Liver (tissue), 9 donors: ENCODE results near the gene CBX8. TPM values are rescaled to one million over a fixed set of nuclear protein-coding genes. Genes with fewer than 3 reads are reported as not detected.

Experiments
- DNase-seq: peaks from one replicate; pipeline ENCODE4 v3.0.0-alpha.2; 2017; ENCODE audit warnings: low spot score
- H3K27ac ChIP-seq, 2 donors: one replicate each; pipeline ENCODE4 v1.7.0; 2013; ENCODE audit warnings: inconsistent platforms in 2 of 2, low read length in 2 of 2, control low read depth in 1 of 2, low read depth in 1 of 2, mild to moderate bottlenecking in 1 of 2
- H3K27me3 ChIP-seq, 4 donors: one replicate each; pipeline versions ENCODE4 v1.6.1 to v1.7.0; 2013; ENCODE audit warnings: low read length in 3 of 4, inconsistent platforms in 1 of 4, mild to moderate bottlenecking in 1 of 4, moderate library complexity in 1 of 4; ENCODE audit not compliant: control insufficient read depth in 4 of 4, insufficient read depth in 4 of 4
- H3K36me3 ChIP-seq, 4 donors: one replicate each; pipeline versions ENCODE4 v1.6.1 to v1.7.0; 2013; ENCODE audit warnings: low read length in 3 of 4, mild to moderate bottlenecking in 3 of 4, low read depth in 1 of 4, moderate library complexity in 1 of 4; ENCODE audit not compliant: control insufficient read depth in 4 of 4, insufficient read depth in 3 of 4
- H3K4me1 ChIP-seq, 4 donors: one replicate each; pipeline versions ENCODE4 v1.6.1 to v1.7.0; 2013; ENCODE audit warnings: low read length in 3 of 4, mild to moderate bottlenecking in 3 of 4, moderate library complexity in 1 of 4; ENCODE audit not compliant: control insufficient read depth in 4 of 4, insufficient read depth in 4 of 4
- H3K4me3 ChIP-seq, 3 donors: one replicate each; pipeline versions ENCODE4 v1.6.1 to v1.7.0; 2013; ENCODE audit warnings: low read length in 3 of 3, control low read depth in 1 of 3, low read depth in 1 of 3, mild to moderate bottlenecking in 1 of 3
- H3K9ac ChIP-seq, 2 donors: one replicate each; pipeline ENCODE4 v1.7.0; 2013; ENCODE audit warnings: low read length in 2 of 2, mild to moderate bottlenecking in 2 of 2, moderate library complexity in 2 of 2, control low read depth in 1 of 2, low read depth in 1 of 2
- H3K9me3 ChIP-seq, 4 donors: one replicate each; pipeline versions ENCODE4 v1.6.1 to v1.7.0; 2013; ENCODE audit warnings: low read length in 3 of 4; ENCODE audit not compliant: control insufficient read depth in 4 of 4
- ATF3 ChIP-seq: IDR thresholded peaks from 2 replicates; pipeline ENCODE4 v1.6.1; 2016; ENCODE audit warnings: antibody characterized with exemption
- CTCF ChIP-seq: fragments of 150-350 bp; IDR thresholded peaks from 2 replicates; pipeline ENCODE4 v1.5.1; 2017; ENCODE audit warnings: improper control_type of control experiment, low read depth, low read length; ENCODE audit not compliant: missing input control
- EGR1 ChIP-seq, 2 donors: IDR thresholded peaks; 2 replicates each; pipeline ENCODE4 v1.6.1; 2016 to 2018; ENCODE audit warnings: antibody characterized with exemption in 2 of 2, low read depth in 2 of 2
- FOXA1 ChIP-seq: IDR thresholded peaks from 2 replicates; pipeline ENCODE4 v1.6.1; 2016; ENCODE audit warnings: antibody characterized with exemption
- FOXA2 ChIP-seq: IDR thresholded peaks from 2 replicates; pipeline ENCODE4 v1.6.1; 2016; ENCODE audit warnings: antibody characterized with exemption
- GABPA ChIP-seq, 2 donors: IDR thresholded peaks in 1 of 2; conservative IDR thresholded peaks in 1 of 2; 2 replicates each; pipeline ENCODE4 v1.6.1; 2016; ENCODE audit warnings: antibody characterized with exemption in 2 of 2, mild to moderate bottlenecking in 1 of 2, moderate library complexity in 1 of 2
- HNF4G ChIP-seq: IDR thresholded peaks from 2 replicates; pipeline ENCODE4 v1.6.1; 2016; ENCODE audit warnings: antibody characterized with exemption
- JUND ChIP-seq, 2 donors: IDR thresholded peaks; 2 replicates each; pipeline ENCODE4 v1.6.1; 2016; ENCODE audit warnings: antibody characterized with exemption in 2 of 2
- MAX ChIP-seq: IDR thresholded peaks from 2 replicates; pipeline ENCODE4 v1.6.1; 2016; ENCODE audit warnings: antibody characterized with exemption
- NR2F2 ChIP-seq: IDR thresholded peaks from 2 replicates; pipeline ENCODE4 v1.6.1; 2016; ENCODE audit warnings: antibody characterized with exemption
- RAD21 ChIP-seq, 2 donors: IDR thresholded peaks; 2 replicates each; pipeline ENCODE4 v1.6.1; 2016; ENCODE audit warnings: antibody characterized with exemption in 2 of 2, mild to moderate bottlenecking in 2 of 2
- REST ChIP-seq: IDR thresholded peaks from 2 replicates; pipeline ENCODE4 v1.6.1; 2016; ENCODE audit warnings: antibody characterized with exemption, mild to moderate bottlenecking
- RXRA ChIP-seq, 2 donors: IDR thresholded peaks; 2 replicates each; pipeline ENCODE4 v1.6.1; 2017 to 2018; ENCODE audit warnings: antibody characterized with exemption in 2 of 2, mild to moderate bottlenecking in 1 of 2
- SP1 ChIP-seq: IDR thresholded peaks from 2 replicates; pipeline ENCODE4 v1.6.1; 2018; ENCODE audit warnings: antibody characterized with exemption, mild to moderate bottlenecking
- TAF1 ChIP-seq: conservative IDR thresholded peaks from 2 replicates; pipeline ENCODE4 v1.6.1; 2016; ENCODE audit warnings: antibody characterized with exemption, mild to moderate bottlenecking
- YY1 ChIP-seq: IDR thresholded peaks from 2 replicates; pipeline ENCODE4 v1.6.1; 2016; ENCODE audit warnings: antibody characterized with exemption, mild to moderate bottlenecking
- ZBTB33 ChIP-seq: IDR thresholded peaks from 2 replicates; pipeline ENCODE4 v1.6.1; 2016; ENCODE audit warnings: antibody characterized with exemption
- WGBS: extraction: QIAGEN DNeasy Blood & Tissue Kit; methylation state at CpG from one replicate; pipeline ENCODE4 v1.1.7; 2013; 5-methylcytosine and 5-hydroxymethylcytosine counted together
- polyA plus RNA-seq, 2 donors: library from polyadenylated mRNA; stranded (reverse) in 1 of 2; unstranded in 1 of 2; fragments of 200-250 nt in 1 of 2; fragments of >200 nt in 1 of 2; fragmentation: Nextera tagmentation in 1 of 2; extraction: Ambion mirVana in 1 of 2; gene quantifications; one replicate each; pipeline versions ENCODE4 v1.2.1 to v1.2.3, GENCODE V29; 2013 to 2015
- total RNA-seq, 2 donors: library from RNA; depleted of rRNA; stranded (reverse); fragments of >200 nt; gene quantifications; one replicate each; pipeline ENCODE4 v1.2.3, GENCODE V29; 2014
- donor health status: healthy.
- donor health status: healthy.
- donor health status: healthy.
- donor health status: healthy.
- donor health status: healthy.

The CBX8 gene
- total and polyA plus RNA-seq, 4 donors = 0.75 to 2.7 (median 1.9) TPM

GRCh38 chr17:79803421-79803996, 6.6 kb upstream of the CBX8 start:
- no peak for DNase-seq
- H3K27ac ChIP-seq = no peak overlapping the region
- TF ChIP-seq NR2F2 (no peak), YY1 (no peak), RAD21 (IDR thresholded peaks at IDR 0.05) (no peak), FOXA2 (no peak), EGR1 (IDR thresholded peaks at IDR 0.05; ENCODE audit: low read depth in 2 of 2) (no peak), HNF4G (no peak), TAF1 (no peak), FOXA1 (no peak), CTCF (no peak), MAX (no peak)
- H3K9me3 ChIP-seq = peaks cover 0 to 6% (median 0%) of the 10 kb centered on the region in 4 donors
- H3K36me3 ChIP-seq = no peaks in the 10 kb centered on the region
- WGBS = 11% methylated on average over 31 of the region's 31 CpGs
- peaks cover 1 to 30% (median 10%) of the 10 kb centered on the region in 4 donors for H3K4me1 ChIP-seq
- H3K9ac ChIP-seq = no peak overlapping the region
- peaks cover 11 to 73% (median 39%) of the 10 kb centered on the region in 4 donors for H3K27me3 ChIP-seq
- no peak overlapping the region for H3K4me3 ChIP-seq

GRCh38 chr17:79802736-79803420, 6.0 kb upstream of the CBX8 start:
- Histone ChIP-seq H3K9ac (no peak overlapping the region), H3K27me3 (peaks cover 11 to 68% (median 37%) of the 10 kb centered on the region in 4 donors), H3K9me3 (peaks cover 0 to 6% (median 0%) of the 10 kb centered on the region in 4 donors), H3K4me3 (no peak overlapping the region), H3K4me1 (peaks cover 5 to 36% (median 15%) of the 10 kb centered on the region in 4 donors), H3K27ac (no peak overlapping the region), H3K36me3 (no peaks in the 10 kb centered on the region)
- DNase-seq = no peak
- no peak for TF ChIP-seq YY1
- TF ChIP-seq HNF4G = no peak
- TF ChIP-seq RAD21 (IDR thresholded peaks at IDR 0.05) = no peak
- no peak for TF ChIP-seq ZBTB33
- no peak for TF ChIP-seq EGR1 (IDR thresholded peaks at IDR 0.05; ENCODE audit: low read depth in 2 of 2)
- no peak for TF ChIP-seq GABPA (IDR thresholded peaks at IDR 0.05 in 1 of 2, conservative IDR thresholded peaks at IDR 0.05 in 1 of 2)
- TF ChIP-seq RXRA (IDR thresholded peaks at IDR 0.05) = no peak
- no peak for TF ChIP-seq ATF3
- TF ChIP-seq TAF1 = no peak
- no peak for TF ChIP-seq SP1
- TF ChIP-seq JUND (IDR thresholded peaks at IDR 0.05) = no peak
- no peak for TF ChIP-seq NR2F2
- TF ChIP-seq REST = no peak
- 7% methylated on average over 57 of the region's 57 CpGs for WGBS
